ENCODE data around the gene NPC1L1.

Gene NPC1L1, protein sequence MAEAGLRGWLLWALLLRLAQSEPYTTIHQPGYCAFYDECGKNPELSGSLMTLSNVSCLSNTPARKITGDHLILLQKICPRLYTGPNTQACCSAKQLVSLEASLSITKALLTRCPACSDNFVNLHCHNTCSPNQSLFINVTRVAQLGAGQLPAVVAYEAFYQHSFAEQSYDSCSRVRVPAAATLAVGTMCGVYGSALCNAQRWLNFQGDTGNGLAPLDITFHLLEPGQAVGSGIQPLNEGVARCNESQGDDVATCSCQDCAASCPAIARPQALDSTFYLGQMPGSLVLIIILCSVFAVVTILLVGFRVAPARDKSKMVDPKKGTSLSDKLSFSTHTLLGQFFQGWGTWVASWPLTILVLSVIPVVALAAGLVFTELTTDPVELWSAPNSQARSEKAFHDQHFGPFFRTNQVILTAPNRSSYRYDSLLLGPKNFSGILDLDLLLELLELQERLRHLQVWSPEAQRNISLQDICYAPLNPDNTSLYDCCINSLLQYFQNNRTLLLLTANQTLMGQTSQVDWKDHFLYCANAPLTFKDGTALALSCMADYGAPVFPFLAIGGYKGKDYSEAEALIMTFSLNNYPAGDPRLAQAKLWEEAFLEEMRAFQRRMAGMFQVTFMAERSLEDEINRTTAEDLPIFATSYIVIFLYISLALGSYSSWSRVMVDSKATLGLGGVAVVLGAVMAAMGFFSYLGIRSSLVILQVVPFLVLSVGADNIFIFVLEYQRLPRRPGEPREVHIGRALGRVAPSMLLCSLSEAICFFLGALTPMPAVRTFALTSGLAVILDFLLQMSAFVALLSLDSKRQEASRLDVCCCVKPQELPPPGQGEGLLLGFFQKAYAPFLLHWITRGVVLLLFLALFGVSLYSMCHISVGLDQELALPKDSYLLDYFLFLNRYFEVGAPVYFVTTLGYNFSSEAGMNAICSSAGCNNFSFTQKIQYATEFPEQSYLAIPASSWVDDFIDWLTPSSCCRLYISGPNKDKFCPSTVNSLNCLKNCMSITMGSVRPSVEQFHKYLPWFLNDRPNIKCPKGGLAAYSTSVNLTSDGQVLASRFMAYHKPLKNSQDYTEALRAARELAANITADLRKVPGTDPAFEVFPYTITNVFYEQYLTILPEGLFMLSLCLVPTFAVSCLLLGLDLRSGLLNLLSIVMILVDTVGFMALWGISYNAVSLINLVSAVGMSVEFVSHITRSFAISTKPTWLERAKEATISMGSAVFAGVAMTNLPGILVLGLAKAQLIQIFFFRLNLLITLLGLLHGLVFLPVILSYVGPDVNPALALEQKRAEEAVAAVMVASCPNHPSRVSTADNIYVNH (N-terminal part only)

DNA sequence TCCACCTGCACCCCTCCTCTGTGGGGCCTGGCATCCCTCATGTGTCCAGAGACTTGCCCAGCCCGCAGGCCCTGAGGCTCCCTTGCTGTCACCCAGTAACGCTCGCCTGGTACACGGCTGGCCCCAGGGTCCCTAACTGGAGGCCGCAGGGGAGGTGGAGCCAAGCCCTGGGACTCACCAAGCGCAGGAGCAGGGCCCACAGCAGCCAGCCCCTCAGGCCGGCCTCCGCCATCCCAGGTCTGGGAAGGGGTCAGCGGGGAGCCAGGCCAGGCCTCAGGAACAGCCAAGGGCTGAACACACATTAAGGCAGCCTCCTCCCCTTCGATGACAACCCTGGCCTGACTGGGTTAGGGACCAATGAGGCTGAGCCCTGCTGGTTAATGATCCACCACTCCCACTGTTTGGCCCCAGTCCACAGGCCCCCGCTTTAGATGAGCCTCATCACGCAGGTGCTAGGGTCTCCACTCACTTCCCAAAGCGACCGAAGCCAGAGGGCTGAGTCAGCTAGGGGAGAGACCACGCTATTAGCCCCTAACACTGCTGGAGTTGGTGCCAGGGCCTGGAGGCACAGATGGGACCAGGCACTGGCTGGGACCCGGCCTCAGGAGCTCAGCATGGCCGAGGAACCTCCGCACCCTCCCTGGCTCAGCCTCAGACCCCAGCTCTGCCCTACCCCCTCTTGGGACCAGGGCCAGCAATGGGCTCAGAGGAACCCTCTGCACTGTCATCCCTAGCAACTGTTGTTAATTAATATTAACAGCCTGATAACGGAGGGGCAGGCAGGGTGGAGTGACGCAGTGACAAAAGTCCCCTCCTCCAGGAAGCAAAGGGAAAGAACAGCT, at the start of gene NPC1L1:
TSS of gene NPC1L1 (minus strand) at position 303 of the 842 bp plus-strand sequence. CDS start at position 232, 71 bp downstream.
- H3K27ac ChIP-seq, result no peak within 1 kb of the TSS
- DNase-seq (ENCODE audit: low read depth, low spot score), result no peak

DNA sequence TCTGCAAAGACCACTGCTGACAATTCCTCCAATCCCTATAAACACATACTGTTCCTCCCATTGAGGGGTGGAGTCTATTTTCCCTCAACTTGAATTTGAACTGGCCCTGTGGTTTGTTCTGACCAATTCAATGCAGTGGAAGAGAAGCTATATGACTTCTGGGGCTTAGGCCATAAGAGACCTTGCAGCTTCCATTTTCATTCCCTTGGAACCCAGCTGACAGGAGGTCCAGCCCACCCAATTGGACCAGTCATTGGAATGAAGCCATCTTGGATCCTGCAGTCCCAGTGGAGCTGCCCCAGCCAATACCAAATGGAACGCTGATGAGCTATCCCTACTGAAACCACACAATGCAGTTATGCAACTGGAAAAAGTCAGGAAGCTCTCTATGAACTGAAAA, 49.8 kb upstream of the NPC1L1 start:
- DNase-seq (ENCODE audit: low read depth, low spot score), result no peak
- no peak overlapping the region for H3K27ac ChIP-seq

DNA sequence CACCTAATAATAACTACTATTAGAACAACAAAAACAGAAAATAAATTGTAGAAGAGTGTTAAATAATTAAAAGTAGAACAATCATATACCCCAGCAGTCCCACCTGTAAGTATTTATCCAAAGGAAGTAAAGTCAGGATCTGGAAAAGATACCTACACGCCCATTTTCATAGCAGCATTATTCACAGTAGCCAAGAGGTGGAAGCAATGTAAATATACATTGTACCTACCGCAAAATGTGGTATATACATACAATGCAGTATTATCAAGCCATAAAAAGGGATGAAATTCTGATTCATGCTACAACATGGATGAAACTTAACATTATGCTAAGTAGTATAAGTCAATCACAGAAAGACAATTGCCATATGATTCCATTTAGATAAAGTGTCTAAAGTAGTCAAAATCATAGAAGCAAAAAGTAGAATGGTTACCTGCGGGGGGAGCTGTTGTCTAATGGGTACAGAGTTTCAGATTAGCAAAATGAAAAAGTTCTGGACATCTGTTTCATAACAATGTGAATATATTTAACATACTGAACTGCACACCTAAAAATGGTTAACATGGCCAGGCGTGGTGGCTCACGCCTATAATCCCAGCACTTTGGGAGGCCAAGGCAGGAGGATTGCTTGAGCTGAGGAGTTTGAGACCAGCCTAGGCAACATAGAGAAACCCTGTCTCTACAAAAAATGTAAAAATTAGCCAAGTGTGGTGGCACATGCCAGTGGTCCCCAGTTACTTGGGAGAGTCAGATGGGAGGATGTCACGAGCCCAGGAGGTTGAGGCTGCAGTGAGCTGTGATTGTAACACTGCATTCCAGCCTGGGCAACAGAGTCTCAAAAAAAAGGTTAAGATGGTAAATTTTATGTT, 46.9 kb upstream of the NPC1L1 start:
- no peak overlapping the region for H3K27ac ChIP-seq
- no peak for DNase-seq (ENCODE audit: low read depth, low spot score)

DNA sequence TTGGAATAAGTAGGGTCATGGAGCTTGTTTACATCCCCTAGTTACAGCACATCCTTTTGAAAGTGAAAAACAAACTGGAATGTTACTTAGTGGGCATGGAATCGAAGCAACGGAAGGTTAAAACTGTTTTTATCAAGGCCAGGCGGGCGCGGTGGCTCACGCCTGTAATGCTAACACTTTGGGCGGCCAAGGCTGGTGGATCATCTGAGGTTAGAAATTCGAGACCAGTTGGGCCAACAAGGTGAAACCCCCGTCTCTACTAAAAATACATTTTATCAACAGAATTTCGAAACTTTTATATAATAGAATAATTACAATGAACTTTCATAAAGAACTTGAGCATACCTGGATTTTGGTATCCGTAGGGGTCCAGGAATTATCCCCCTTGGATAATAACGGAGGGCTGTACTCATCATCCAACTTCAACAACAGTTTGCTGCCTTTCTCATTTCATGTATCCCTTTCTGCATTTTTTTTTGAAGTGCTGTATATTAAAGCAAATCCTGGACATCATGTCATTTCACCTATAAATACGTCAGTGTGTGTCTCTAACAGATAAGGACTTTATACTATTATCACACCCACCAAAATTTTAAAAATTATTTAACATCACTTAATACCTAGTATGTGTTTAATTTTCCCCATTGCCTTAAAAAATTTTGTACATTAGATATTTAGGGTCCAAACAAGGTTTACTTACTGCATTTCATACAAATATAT, 42.2 kb upstream of the NPC1L1 start:
- no peak for DNase-seq (ENCODE audit: low read depth, low spot score)
- H3K27ac ChIP-seq, result peak overlapping the region; percentile 87

DNA sequence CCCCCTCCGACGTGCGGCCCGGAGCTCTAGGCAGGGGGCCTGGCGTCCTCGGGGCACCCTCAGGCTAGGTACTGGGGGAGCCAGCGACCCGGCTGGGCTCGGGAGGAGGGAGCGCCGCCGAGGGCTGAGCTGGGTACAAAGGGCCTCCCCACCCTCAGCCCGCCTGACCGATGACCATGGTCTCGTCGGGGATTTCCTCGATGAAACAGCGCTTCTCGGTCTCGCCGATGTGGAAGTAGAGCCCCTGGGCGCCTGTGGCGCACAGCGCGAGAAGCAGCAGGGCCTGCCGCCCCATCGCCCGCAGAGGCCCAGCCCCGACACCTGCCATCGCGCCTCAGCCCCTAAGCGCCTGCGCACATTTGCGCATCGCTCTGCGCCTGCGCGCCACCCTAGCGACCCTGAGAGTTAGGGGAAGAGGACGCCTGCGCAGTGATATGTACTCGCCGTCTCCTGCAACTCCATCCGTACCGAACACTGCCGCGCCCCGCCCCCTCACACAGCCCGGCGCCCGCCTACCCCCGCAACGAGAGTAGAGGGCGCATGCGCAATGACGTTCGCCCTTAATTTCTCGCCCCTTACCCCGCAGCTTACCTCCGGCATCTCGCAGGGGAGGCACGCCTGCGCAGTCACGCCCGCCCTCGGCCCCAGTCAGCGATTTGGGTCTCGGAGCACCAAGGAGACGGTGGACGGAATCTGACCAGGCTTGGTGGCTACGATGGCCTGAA, 40.9 kb upstream of the NPC1L1 start, which contains the start of gene TMED4:
TSS of gene TMED4 (minus strand) at position 353 of the 725 bp plus-strand sequence. CDS start at position 328, 25 bp downstream.
- peak within 1 kb of the TSS; percentile 87 for H3K27ac ChIP-seq
- DNase-seq (ENCODE audit: low read depth, low spot score), result peak; percentile 87

DNA sequence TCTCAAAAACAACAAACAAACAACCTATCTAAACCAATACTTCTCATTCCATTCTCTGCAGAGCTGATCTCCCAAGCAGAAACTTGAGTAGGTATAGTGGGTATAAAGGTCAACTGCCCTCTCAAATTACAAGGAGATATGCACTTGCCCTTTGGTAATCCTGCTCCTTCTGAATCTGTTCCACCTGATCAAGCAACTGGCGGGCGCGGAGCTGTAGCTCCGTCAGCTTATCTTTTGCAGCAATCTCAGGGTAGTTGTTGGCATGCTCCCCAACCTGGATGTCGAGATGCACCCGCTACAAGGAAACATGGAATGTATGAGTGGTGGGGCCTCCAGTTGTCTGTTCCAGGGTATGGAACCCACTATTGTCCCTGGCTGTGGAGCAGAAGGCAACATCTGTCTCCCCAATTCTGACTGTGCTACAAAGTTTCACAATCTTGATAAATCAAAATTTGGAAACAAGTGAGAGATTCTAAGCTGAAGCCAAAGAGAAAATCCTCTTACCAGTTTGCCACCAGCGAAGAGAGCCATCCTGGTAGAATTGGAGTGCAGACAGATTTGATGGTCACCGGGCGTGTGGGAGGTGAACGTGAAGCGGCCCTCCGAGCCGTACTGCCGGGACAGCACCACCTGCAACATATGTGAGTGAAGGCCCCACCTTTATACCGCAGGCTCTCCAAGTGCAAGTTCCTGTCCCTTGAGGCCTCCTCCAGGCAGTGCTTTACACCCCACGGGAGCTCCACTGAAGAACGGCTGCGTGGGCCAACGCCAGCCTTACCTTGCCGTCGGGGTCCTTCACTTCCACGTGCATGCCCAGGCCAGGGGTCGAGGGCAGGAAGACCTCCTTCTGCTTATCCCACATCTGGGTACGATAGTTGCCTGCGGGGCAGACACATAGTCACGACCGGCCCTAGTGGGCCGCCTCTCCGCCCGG, 40.1 kb upstream of the NPC1L1 start:
- no peak for DNase-seq (ENCODE audit: low read depth, low spot score)
- H3K27ac ChIP-seq, result peak overlapping the region; percentile 87

DNA sequence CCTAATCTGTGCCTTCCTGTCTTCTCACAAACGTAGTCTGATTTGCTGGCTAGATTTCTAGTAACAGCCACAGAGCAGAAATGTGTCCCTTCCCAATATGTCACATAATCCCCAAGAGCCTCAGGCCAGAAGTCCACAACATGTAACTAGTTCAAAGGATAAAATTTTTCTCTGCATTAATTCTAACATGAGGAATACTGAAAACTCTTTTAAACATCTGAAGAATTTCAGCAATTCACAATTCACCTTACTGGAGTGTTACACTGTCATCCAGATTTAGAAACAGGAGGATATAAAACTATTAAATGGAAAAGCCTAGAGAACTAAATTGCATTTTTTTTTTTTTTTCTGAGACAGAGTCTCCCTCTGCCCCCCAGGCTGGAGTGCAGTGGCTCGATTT, 35.1 kb upstream of the NPC1L1 start:
- no peak overlapping the region for H3K27ac ChIP-seq
- DNase-seq (ENCODE audit: low read depth, low spot score), result no peak

DNA sequence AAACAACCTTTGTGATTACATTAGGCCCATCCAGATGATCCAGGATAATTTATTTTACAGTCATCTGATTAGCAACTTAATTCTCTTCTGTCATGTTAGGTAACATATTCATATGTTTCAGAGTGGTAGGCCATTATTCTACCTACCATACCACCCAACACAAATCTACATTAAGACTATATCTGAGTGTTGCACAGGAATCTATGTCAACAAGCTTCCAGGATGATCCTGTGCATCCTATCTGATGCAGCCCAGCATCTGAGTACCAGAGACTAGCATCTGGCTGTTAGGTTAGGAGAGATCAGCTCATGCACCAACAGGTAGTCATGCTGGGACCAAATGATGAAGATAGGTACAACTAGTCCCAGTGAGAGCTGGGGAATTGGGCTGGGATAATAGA, 33.9 kb upstream of the NPC1L1 start:
- no peak overlapping the region for H3K27ac ChIP-seq
- no peak for DNase-seq (ENCODE audit: low read depth, low spot score)

DNA sequence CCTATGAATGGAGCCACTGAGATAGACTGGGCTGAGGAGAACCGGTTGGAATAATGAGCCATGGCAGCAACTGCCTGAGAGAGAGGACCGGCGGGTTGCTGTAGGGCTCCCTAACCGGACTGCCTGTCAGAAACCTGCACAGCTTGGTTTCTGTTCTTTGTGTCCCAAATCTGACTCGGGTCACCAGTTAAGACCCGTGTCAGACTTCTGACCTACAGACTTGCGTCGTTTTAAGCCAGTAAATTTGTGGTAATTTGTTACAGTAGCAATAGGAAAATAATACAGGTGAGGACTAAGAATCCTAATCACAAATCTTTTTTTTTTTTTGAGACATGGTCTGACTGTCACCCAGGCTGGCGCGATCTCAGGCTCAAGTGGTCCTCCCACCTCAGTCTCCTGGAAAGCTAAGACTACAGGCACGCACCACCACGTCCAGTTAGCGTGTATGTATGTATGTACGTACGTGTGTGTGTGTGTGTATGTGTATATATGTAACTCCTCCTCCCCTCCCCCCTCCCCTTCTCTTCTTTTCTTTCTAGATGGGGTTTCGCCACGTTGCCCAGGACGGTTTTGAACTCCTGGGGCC, 33.2 kb upstream of the NPC1L1 start:
- DNase-seq (ENCODE audit: low read depth, low spot score), result no peak

DNA sequence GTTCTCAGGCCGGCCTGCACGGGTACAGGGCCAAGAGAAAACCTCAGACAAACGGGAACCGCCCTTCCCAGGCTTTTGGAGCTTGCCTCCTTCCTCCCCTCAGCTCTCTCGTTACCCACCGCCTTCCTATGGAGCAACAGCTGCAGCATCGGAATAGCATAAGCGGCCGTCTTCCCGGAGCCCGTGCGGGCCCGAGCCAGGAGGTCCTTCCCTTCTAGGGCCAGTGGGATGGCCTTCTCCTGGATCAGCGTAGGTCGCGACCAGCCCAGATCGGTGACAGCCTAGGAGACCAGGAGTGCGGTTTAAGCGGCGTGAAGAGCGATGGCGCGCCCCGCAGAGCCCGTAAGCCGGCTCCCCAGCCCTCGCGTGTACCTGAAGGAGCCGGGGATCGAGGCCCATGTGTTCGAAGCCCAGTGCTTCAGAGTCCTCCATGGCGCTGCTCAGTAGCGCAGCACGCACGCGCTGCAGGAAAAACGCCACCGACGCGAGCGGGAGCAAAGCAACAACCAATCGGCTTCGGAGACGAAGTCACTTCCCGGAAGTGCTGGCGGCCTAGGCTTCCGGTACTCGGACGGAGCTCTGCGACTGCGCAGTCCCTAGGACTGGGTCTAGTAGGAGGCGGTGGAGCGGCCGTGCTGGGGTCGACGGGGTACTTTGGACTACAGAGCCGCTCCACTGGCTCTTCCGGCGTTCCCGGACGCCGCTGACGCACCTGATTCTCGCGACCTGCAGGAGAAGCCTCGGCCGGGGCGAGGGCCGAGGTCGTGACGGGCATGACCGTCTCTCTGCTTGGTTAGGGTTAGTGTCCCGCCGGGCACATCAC, 32.5 kb upstream of the NPC1L1 start, which contains the start of gene DDX56:
TSS of gene DDX56 (minus strand) at position 445 of the 823 bp plus-strand sequence. CDS start at position 432, 13 bp downstream.
- peak; percentile 58 for DNase-seq (ENCODE audit: low read depth, low spot score)
- peak within 1 kb of the TSS; percentile 55 for H3K27ac ChIP-seq

More for the DNA sequence above, 33.2 kb upstream of the NPC1L1 start:
- peak overlapping the region; percentile 55 for H3K27ac ChIP-seq

DNA sequence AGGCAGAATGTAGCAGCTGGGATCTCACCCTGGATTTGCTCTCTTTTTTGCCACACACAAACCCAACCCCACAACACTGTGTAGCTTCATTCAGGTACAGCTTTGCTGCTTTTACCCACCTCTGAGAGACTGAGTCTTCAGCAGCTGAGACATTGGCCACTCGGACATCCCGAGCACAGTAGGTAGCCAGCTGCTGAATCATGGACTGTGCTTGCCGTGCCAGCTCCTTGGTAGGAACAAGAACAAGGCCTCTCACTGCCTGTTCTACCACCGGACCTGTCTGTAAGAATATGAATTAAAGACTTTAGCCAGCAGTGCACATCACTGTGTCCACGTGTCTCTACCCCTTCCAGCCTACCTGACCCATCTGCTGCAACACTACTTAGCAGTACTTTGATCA, 31.6 kb upstream of the NPC1L1 start:
- H3K27ac ChIP-seq, result peak overlapping the region; percentile 55

DNA sequence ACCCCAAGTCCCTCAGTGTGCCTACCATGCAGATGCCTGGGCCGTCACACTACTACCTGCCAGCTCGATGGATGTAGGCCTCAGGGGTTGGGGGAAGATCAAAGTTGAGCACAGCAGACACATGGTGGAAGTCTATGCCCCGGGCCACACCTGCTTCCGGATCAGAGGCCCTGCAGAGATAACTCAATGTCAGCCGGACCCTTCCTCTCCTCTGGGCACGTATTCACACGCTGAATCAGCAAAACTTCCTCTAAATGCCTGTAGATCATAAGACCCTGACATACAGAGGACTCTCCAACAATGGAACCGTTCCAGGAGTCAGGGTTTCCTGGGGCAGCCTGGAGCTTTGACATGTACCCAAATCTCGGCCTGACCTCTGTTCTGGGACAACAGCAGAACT, 28.8 kb upstream of the NPC1L1 start:
- H3K27ac ChIP-seq, result no peak overlapping the region
- no peak for DNase-seq (ENCODE audit: low read depth, low spot score)

More for the DNA sequence above, 31.6 kb upstream of the NPC1L1 start:
- no peak for DNase-seq (ENCODE audit: low read depth, low spot score)

DNA sequence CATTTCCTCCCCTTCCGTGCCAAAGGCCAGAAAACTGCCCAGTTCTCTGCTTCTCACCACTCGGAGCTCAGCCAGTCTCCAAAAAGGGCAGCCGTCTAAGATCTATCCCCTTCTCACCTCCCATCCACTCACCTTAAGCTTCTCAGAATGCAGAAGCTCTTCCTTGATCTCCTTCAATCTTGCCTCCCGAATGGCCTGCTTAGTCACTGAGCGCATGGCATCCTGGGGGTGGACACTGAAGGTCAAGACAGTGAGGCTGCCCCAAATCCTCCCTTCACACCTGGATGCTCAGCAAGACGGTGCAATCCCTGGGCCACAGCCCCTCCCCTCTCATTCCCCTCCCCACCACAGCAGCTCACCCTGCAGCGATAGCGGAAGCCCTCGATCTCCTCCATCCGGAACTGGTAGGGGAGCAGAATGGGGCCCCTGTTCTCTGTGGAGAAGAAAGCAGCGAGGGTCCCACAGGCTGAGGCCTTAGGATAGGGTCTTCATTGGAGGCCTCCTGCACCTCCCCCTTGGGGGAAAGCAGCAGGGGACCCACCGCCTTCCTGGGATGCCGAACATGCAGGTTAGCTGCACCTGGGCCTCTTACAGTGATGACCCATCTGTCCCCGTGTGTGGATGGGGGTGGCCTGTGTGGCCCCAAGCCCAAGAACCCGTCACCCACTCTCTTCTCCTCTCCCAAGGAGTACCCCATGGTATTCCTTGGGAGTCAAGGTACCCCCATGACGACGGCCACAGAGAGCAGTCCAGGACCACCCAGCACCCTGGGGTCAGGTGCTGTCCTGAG, 27.8 kb upstream of the NPC1L1 start:
- H3K27ac ChIP-seq, result no peak overlapping the region
- no peak for DNase-seq (ENCODE audit: low read depth, low spot score)

DNA sequence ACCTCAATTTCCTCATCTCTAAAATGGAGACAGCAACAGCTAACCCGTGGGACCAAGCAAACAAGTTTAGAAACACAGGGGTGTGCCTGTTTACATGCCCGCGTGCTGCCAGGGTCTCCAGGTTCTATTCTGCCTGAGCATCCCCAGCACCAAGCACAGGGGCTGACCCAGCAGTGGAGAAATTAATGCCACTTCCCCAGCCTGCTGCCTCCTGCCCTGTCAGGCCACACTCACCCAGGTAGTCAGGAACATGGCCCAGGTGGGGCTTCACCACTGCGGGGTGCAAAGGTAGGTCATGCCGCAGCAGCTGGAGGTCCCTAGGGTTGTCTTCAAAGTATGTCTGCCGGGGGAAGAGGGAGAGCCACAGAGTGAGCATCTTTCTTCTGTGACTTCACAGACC, 26.8 kb upstream of the NPC1L1 start:
- no peak for DNase-seq (ENCODE audit: low read depth, low spot score)
- no peak overlapping the region for H3K27ac ChIP-seq
